GM23248 (cell line): Measurements from ENCODE around the gene THSD4. TPM values are rescaled to one million over a fixed set of nuclear protein-coding genes. Genes with fewer than 3 reads are reported as not detected.

Source experiments
- DNase-seq: peaks from one replicate; pipeline ENCODE4 v3.0.0-alpha.2; 2015
- H2AFZ ChIP-seq: fragments of 200-600 bp; sonication (generic); 2 replicates; pipeline ENCODE4 v1.6.1; 2016; ENCODE audit warnings: antibody characterized with exemption
- H3F3A ChIP-seq: fragments of 200-600 bp; sonication (generic); 2 replicates; pipeline ENCODE4 v1.6.1; 2016; ENCODE audit warnings: mild to moderate bottlenecking, antibody characterized with exemption, mixed run types; ENCODE audit not compliant: insufficient read depth
- H3K27ac ChIP-seq: fragments of 200-600 bp; sonication (generic); 2 replicates; pipeline ENCODE4 v1.5.1; 2016; ENCODE audit warnings: mild to moderate bottlenecking
- H3K27me3 ChIP-seq: fragments of 200-600 bp; sonication (generic); replicated peaks from 2 replicates; pipeline ENCODE4 v1.6.1; 2016; ENCODE audit warnings: mild to moderate bottlenecking; ENCODE audit not compliant: insufficient read depth
- H3K36me3 ChIP-seq: fragments of 200-600 bp; sonication (generic); 2 replicates; pipeline ENCODE4 v1.6.1; 2016; ENCODE audit warnings: low read depth, mild to moderate bottlenecking
- H3K4me1 ChIP-seq: fragments of 200-600 bp; sonication (generic); 2 replicates; pipeline ENCODE4 v1.6.1; 2016; ENCODE audit warnings: mild to moderate bottlenecking; ENCODE audit not compliant: insufficient read depth
- H3K4me2 ChIP-seq: fragments of 200-600 bp; sonication (generic); one replicate; pipeline ENCODE4 v1.6.1; 2016; ENCODE audit warnings: mild to moderate bottlenecking; ENCODE audit not compliant: unreplicated experiment
- H3K4me3 ChIP-seq: fragments of 200-600 bp; sonication (generic); 2 replicates; pipeline ENCODE4 v1.5.1; 2016; ENCODE audit warnings: mild to moderate bottlenecking
- H3K79me2 ChIP-seq: fragments of 200-600 bp; sonication (generic); 2 replicates; pipeline ENCODE4 v1.6.1; 2016; ENCODE audit warnings: mild to moderate bottlenecking; ENCODE audit not compliant: insufficient read depth
- H3K9ac ChIP-seq: fragments of 200-600 bp; sonication (generic); 2 replicates; pipeline ENCODE4 v1.6.1; 2016; ENCODE audit warnings: mild to moderate bottlenecking
- H3K9me2 ChIP-seq: fragments of 200-600 bp; sonication (generic); 2 replicates; pipeline ENCODE4 v1.6.1; 2016; ENCODE audit warnings: mixed run types, mild to moderate bottlenecking, moderate library complexity; ENCODE audit not compliant: insufficient read depth
- H3K9me3 ChIP-seq: fragments of 200-600 bp; sonication (generic); one replicate; pipeline ENCODE4 v1.6.1; 2017; ENCODE audit warnings: low read depth
- H4K20me1 ChIP-seq: fragments of 200-600 bp; sonication (generic); 2 replicates; pipeline ENCODE4 v1.6.0; 2016; ENCODE audit not compliant: insufficient read depth
- EZH2 ChIP-seq: fragments of 200-600 bp; sonication (generic); IDR thresholded peaks from 2 replicates; pipeline ENCODE4 v1.6.1; 2018; ENCODE audit warnings: antibody characterized with exemption, mild to moderate bottlenecking; ENCODE audit not compliant: insufficient read depth, poor library complexity, severe bottlenecking
- EZH2phosphoT487 ChIP-seq: fragments of 200-600 bp; sonication (generic); IDR thresholded peaks from 2 replicates; pipeline ENCODE4 v1.6.1; 2018; ENCODE audit warnings: antibody characterized with exemption, moderate library complexity, mild to moderate bottlenecking, low read depth; ENCODE audit not compliant: insufficient read depth
- WGBS, 2 experiments: methylation state at CpG; one replicate each; pipeline ENCODE4 v1.1.6; 2015 to 2017; ENCODE audit warnings: low lambda C conversion rate in 2 of 2, low coverage in 1 of 2; ENCODE audit errors: missing lambda C conversion rate in 2 of 2; 5-methylcytosine and 5-hydroxymethylcytosine counted together
- in situ Hi-C: fragments of 300-500 bp; cut with MboI; formaldehyde crosslinking; loops from 2 replicates; pipeline ENCODE4 v1.15.0; 2020
- polyA plus RNA-seq: library from polyadenylated mRNA; unstranded; fragments of >200 nt; fragmentation: Nextera tagmentation; extraction: Ambion mirVana; gene quantifications from 2 replicates; pipeline ENCODE4 v1.2.1, GENCODE V29; 2016
- total RNA-seq: library from RNA; depleted of rRNA; stranded (reverse); fragments of >200 nt; shearing (Covaris generic); gene quantifications from 2 replicates; pipeline ENCODE4 v1.2.3, GENCODE V29; 2014

Gene THSD4
- total and polyA plus RNA-seq, 2 experiments from 2014 or later: 14.2 to 58.9 TPM

- TF ChIP-seq EZH2 (no peak), EZH2phosphoT487 (no peak)
- in situ Hi-C loops: no loop called here
- Histone ChIP-seq H4K20me1 (no peaks in the 10 kb centered on the region), H3K27me3 (no peaks in the 10 kb centered on the region), H3K9me3 (no peaks in the 10 kb centered on the region), H3K4me3 (no peak overlapping the region), H3K9me2 (no peaks in the 10 kb centered on the region), H3K4me1 (no peaks in the 10 kb centered on the region), H3F3A (no peaks in the 10 kb centered on the region; the same call in 1 of the 2 replicates), H3K36me3 (no peaks in the 10 kb centered on the region), H3K4me2 (no peak overlapping the region), H3K9ac (no peak overlapping the region), H3K79me2 (no peaks in the 10 kb centered on the region), H3K27ac (no peak overlapping the region), H2AFZ (no peak overlapping the region)
- 70 to 75% methylated on average over 8 of the region's 8 CpGs for WGBS, 2 experiments
- DNase-seq: no peak
These were observed 361.6 kb downstream of the THSD4 start for GRCh38 chr15:71476823-71477222.

- Histone ChIP-seq H3K9ac (no peak overlapping the region), H3K27ac (no peak overlapping the region), H3K27me3 (no peaks in the 10 kb centered on the region), H3K4me3 (no peak overlapping the region), H3K4me2 (no peak overlapping the region), H3K9me2 (no peaks in the 10 kb centered on the region), H3K4me1 (no peaks in the 10 kb centered on the region), H4K20me1 (no peaks in the 10 kb centered on the region), H2AFZ (no peak overlapping the region), H3F3A (no peaks in the 10 kb centered on the region), H3K9me3 (no peaks in the 10 kb centered on the region), H3K36me3 (no peaks in the 10 kb centered on the region), H3K79me2 (no peaks in the 10 kb centered on the region)
- 77 to 80% methylated on average over 6 of the region's 6 CpGs for WGBS, 2 experiments
- no peak for TF ChIP-seq EZH2
- no peak for TF ChIP-seq EZH2phosphoT487
- DNase-seq: no peak
- in situ Hi-C loops: no loop called here
These were observed 365.3 kb downstream of the THSD4 start for GRCh38 chr15:71480556-71480955.

GRCh38 chr15:71484080-71484479 lies 368.8 kb downstream of the THSD4 start:
- 77 to 86% methylated on average over 4 of the region's 4 CpGs for WGBS, 2 experiments
- Histone ChIP-seq H3K4me2 (no peak overlapping the region), H3K79me2 (no peaks in the 10 kb centered on the region), H3K9ac (no peak overlapping the region), H3K27me3 (no peaks in the 10 kb centered on the region), H2AFZ (no peak overlapping the region), H3K9me3 (no peaks in the 10 kb centered on the region), H4K20me1 (no peaks in the 10 kb centered on the region), H3F3A (no peaks in the 10 kb centered on the region), H3K9me2 (no peaks in the 10 kb centered on the region), H3K4me3 (no peak overlapping the region), H3K36me3 (no peaks in the 10 kb centered on the region), H3K4me1 (no peaks in the 10 kb centered on the region), H3K27ac (no peak overlapping the region)
- TF ChIP-seq EZH2 (no peak), EZH2phosphoT487 (no peak)
- no peak for DNase-seq
- in situ Hi-C loops: no loop called here

GRCh38 chr15:71485094-71485693 lies 369.9 kb downstream of the THSD4 start:
- in situ Hi-C loops: no loop called here
- Histone ChIP-seq H3K36me3 (no peaks in the 10 kb centered on the region), H3K9me2 (no peaks in the 10 kb centered on the region), H3K27ac (no peak overlapping the region), H3K4me2 (no peak overlapping the region), H3K79me2 (no peaks in the 10 kb centered on the region), H3K27me3 (no peaks in the 10 kb centered on the region), H2AFZ (no peak overlapping the region), H3F3A (no peaks in the 10 kb centered on the region), H3K4me3 (no peak overlapping the region), H3K9me3 (no peaks in the 10 kb centered on the region), H3K9ac (no peak overlapping the region), H3K4me1 (no peaks in the 10 kb centered on the region), H4K20me1 (no peaks in the 10 kb centered on the region)
- TF ChIP-seq EZH2: no peak
- no peak for TF ChIP-seq EZH2phosphoT487
- DNase-seq: no peak
- 84 to 88% methylated on average over 2 of the region's 2 CpGs for WGBS, 2 experiments
